Fibroblast of the aortic adventitia (primary cell): Measurements from ENCODE around the gene GNAL. TPM values are rescaled to one million over a fixed set of nuclear protein-coding genes. Genes with fewer than 3 reads are reported as not detected.

Experiments used
- DNase-seq: peaks from one replicate; pipeline ENCODE4 v3.0.0-alpha.2; 2010; ENCODE audit warnings: low read depth
- H3K4me3 ChIP-seq: 2 replicates; pipeline ENCODE4 v1.5.1; 2011; ENCODE audit warnings: low read depth, mild to moderate bottlenecking, control low read depth, low read length, moderate library complexity
- CTCF ChIP-seq: IDR thresholded peaks from 2 replicates; pipeline ENCODE4 v1.5.1; 2011; ENCODE audit warnings: mild to moderate bottlenecking, low read length, control low read depth, inconsistent platforms; ENCODE audit not compliant: insufficient read depth
- total RNA-seq: library from RNA; depleted of rRNA; stranded (reverse); fragments of >200 nt; gene quantifications from 2 replicates; pipeline ENCODE4 v1.2.3, GENCODE V29; 2012; ENCODE audit warnings: low replicate concordance

GNAL gene
- total RNA-seq, 1 donor: 0.63 TPM

- no peak for DNase-seq
- no peak for TF ChIP-seq CTCF
- H3K4me3 ChIP-seq: no peak overlapping the region
Observed at GRCh38 chr18:11669271-11669947, 19.7 kb upstream of the GNAL start.

GRCh38 chr18:11669948-11670275, 19.2 kb upstream of the GNAL start:
- DNase-seq: no peak
- H3K4me3 ChIP-seq: no peak overlapping the region
- TF ChIP-seq CTCF: no peak

GRCh38 chr18:11671156-11671555, 17.9 kb upstream of the GNAL start:
- TF ChIP-seq CTCF: no peak
- H3K4me3 ChIP-seq: no peak overlapping the region
- no peak for DNase-seq

- TF ChIP-seq CTCF: no peak
- no peak for DNase-seq
- H3K4me3 ChIP-seq: no peak overlapping the region
Observed at GRCh38 chr18:11672198-11672597, 16.9 kb upstream of the GNAL start.

- no peak for TF ChIP-seq CTCF
- DNase-seq: no peak
- no peak overlapping the region for H3K4me3 ChIP-seq
Observed at GRCh38 chr18:11672846-11673454, 16.1 kb upstream of the GNAL start.

- TF ChIP-seq CTCF: no peak
- no peak for DNase-seq
- no peak overlapping the region for H3K4me3 ChIP-seq
Observed at GRCh38 chr18:11673560-11673959, 15.5 kb upstream of the GNAL start.

GRCh38 chr18:11674119-11674518, 14.9 kb upstream of the GNAL start:
- no peak overlapping the region for H3K4me3 ChIP-seq
- no peak for DNase-seq
- TF ChIP-seq CTCF: no peak
